Keratinocyte (primary cell): Measurements from ENCODE around the gene NEURL1.
"Not testable (repeated sequence)": the region's sequence is repeated elsewhere in the genome, so short reads cannot be mapped to it uniquely, and the experiment has no call there.

Source experiments
- EZH2 ChIP-seq: IDR thresholded peaks from one replicate; pipeline ENCODE4 v1.6.1; 2012; ENCODE audit warnings: inconsistent platforms, mild to moderate bottlenecking, low read length, moderate library complexity
- TF ChIP-seq, protein P1 (sequence below), 3 experiments: IDR thresholded peaks in 1 of 3; conservative IDR thresholded peaks in 1 of 3; optimal IDR thresholded peaks in 1 of 3; 2 replicates in 2 of 3; 3 replicates in 1 of 3; pipeline versions ENCODE3 to v1.5.1; 2011; ENCODE audit warnings: low read length in 3 of 3, mild to moderate bottlenecking in 3 of 3, moderate library complexity in 2 of 3, control low read depth in 1 of 3, inconsistent platforms in 1 of 3; ENCODE audit not compliant: insufficient read depth in 2 of 3; ENCODE audit errors: extremely low read depth in 1 of 3

DNA sequence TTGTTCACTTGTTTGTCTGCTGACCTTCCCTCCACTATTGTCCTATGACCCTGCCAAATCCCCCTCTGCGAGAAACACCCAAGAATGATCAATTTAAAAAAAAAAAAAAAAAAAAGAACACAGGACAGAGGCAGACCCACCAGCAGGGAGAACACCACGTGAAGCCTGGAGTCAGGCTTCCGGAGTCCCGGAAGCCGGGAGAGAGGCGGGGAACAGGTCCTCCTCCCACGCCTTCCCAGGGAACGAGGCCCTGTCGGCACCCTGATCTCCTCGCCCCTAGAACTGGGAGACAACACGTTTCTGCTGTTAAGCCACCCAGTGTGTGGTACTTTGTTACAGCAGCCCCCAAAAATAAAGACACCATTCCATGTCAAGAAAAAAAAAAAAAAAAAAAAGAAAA lies 114.6 kb downstream of the NEURL1 start:
- TF ChIP-seq, protein P1, sequence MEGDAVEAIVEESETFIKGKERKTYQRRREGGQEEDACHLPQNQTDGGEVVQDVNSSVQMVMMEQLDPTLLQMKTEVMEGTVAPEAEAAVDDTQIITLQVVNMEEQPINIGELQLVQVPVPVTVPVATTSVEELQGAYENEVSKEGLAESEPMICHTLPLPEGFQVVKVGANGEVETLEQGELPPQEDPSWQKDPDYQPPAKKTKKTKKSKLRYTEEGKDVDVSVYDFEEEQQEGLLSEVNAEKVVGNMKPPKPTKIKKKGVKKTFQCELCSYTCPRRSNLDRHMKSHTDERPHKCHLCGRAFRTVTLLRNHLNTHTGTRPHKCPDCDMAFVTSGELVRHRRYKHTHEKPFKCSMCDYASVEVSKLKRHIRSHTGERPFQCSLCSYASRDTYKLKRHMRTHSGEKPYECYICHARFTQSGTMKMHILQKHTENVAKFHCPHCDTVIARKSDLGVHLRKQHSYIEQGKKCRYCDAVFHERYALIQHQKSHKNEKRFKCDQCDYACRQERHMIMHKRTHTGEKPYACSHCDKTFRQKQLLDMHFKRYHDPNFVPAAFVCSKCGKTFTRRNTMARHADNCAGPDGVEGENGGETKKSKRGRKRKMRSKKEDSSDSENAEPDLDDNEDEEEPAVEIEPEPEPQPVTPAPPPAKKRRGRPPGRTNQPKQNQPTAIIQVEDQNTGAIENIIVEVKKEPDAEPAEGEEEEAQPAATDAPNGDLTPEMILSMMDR (optimal IDR thresholded peaks at IDR 0.05 in 1 of 3, IDR thresholded peaks at IDR 0.05 in 1 of 3, conservative IDR thresholded peaks at IDR 0.05 in 1 of 3; ENCODE audit: extremely low read depth in 1 of 3, insufficient read depth in 2 of 3, low read length in 3 of 3), result not testable (repeated sequence)
- TF ChIP-seq EZH2, result not testable (repeated sequence)
